CD4-positive, alpha-beta T cell treated with Interleukin-10 for 1 hour (primary cell): Measurements from ENCODE around the gene PPP6R2.
"Not testable (repeated sequence)": the region's sequence is repeated elsewhere in the genome, so short reads cannot be mapped to it uniquely, and the experiment has no call there.

Experiments used
- DNase-seq: peaks from one replicate; pipeline ENCODE4 v3.0.0-alpha.2; 2020

PPP6R2 gene

GRCh38 chr22:50403701-50404101 is 60.6 kb downstream of the PPP6R2 start:
- DNase-seq = no peak

- no peak for DNase-seq
Observed at GRCh38 chr22:50406416-50407170, 63.5 kb downstream of the PPP6R2 start.

- no peak for DNase-seq
Observed at GRCh38 chr22:50408311-50408710, 65.2 kb downstream of the PPP6R2 start.

- not testable (repeated sequence) for DNase-seq
Observed at GRCh38 chr22:50408954-50409353, 65.8 kb downstream of the PPP6R2 start.

GRCh38 chr22:50414476-50415248 is 71.5 kb downstream of the PPP6R2 start:
- DNase-seq = no peak

GRCh38 chr22:50415426-50415825 is 72.3 kb downstream of the PPP6R2 start:
- DNase-seq = no peak

- DNase-seq = no peak
Observed at GRCh38 chr22:50416996-50417395, 73.9 kb downstream of the PPP6R2 start.

- no peak for DNase-seq
Observed at GRCh38 chr22:50417411-50418210, 74.5 kb downstream of the PPP6R2 start.

GRCh38 chr22:50418624-50419023 is 75.5 kb downstream of the PPP6R2 start:
- DNase-seq = no peak

GRCh38 chr22:50419116-50419515 is 76.0 kb downstream of the PPP6R2 start:
- no peak for DNase-seq

- no peak for DNase-seq
Observed at GRCh38 chr22:50420015-50420414, 76.9 kb downstream of the PPP6R2 start.

- no peak for DNase-seq
Observed at GRCh38 chr22:50420581-50420980, 77.5 kb downstream of the PPP6R2 start.

- no peak for DNase-seq
Observed at GRCh38 chr22:50422046-50422445, 78.9 kb downstream of the PPP6R2 start.

GRCh38 chr22:50422961-50423815 is 80.1 kb downstream of the PPP6R2 start:
- DNase-seq = no peak

GRCh38 chr22:50423956-50424355 is 80.8 kb downstream of the PPP6R2 start:
- no peak for DNase-seq

GRCh38 chr22:50425179-50425916 is 82.2 kb downstream of the PPP6R2 start:
- DNase-seq = no peak

- DNase-seq = no peak
Observed at GRCh38 chr22:50432131-50432876, 89.2 kb downstream of the PPP6R2 start.

GRCh38 chr22:50432877-50433510 is 89.9 kb downstream of the PPP6R2 start:
- DNase-seq = not testable (repeated sequence)

- DNase-seq = no peak
Observed at GRCh38 chr22:50434849-50435248, 91.7 kb downstream of the PPP6R2 start.

GRCh38 chr22:50435291-50436014 is 92.3 kb downstream of the PPP6R2 start:
- DNase-seq = no peak
